Liver (tissue), 9 donors: ENCODE results near the gene CREB3L2. TPM values are rescaled to one million over a fixed set of nuclear protein-coding genes. Genes with fewer than 3 reads are reported as not detected.
A peak's percentile ranks its signal among the peaks of the same experiment; 100 is the strongest.

Experiments
- DNase-seq: peaks from one replicate; pipeline ENCODE4 v3.0.0-alpha.2; 2017; ENCODE audit warnings: low spot score
- H3K27ac ChIP-seq, 2 donors: one replicate each; pipeline ENCODE4 v1.7.0; 2013; ENCODE audit warnings: inconsistent platforms in 2 of 2, low read length in 2 of 2, control low read depth in 1 of 2, low read depth in 1 of 2, mild to moderate bottlenecking in 1 of 2
- H3K27me3 ChIP-seq, 4 donors: one replicate each; pipeline versions ENCODE4 v1.6.1 to v1.7.0; 2013; ENCODE audit warnings: low read length in 3 of 4, inconsistent platforms in 1 of 4, mild to moderate bottlenecking in 1 of 4, moderate library complexity in 1 of 4; ENCODE audit not compliant: control insufficient read depth in 4 of 4, insufficient read depth in 4 of 4
- H3K36me3 ChIP-seq, 4 donors: one replicate each; pipeline versions ENCODE4 v1.6.1 to v1.7.0; 2013; ENCODE audit warnings: low read length in 3 of 4, mild to moderate bottlenecking in 3 of 4, low read depth in 1 of 4, moderate library complexity in 1 of 4; ENCODE audit not compliant: control insufficient read depth in 4 of 4, insufficient read depth in 3 of 4
- H3K4me1 ChIP-seq, 4 donors: one replicate each; pipeline versions ENCODE4 v1.6.1 to v1.7.0; 2013; ENCODE audit warnings: low read length in 3 of 4, mild to moderate bottlenecking in 3 of 4, moderate library complexity in 1 of 4; ENCODE audit not compliant: control insufficient read depth in 4 of 4, insufficient read depth in 4 of 4
- H3K4me3 ChIP-seq, 3 donors: one replicate each; pipeline versions ENCODE4 v1.6.1 to v1.7.0; 2013; ENCODE audit warnings: low read length in 3 of 3, control low read depth in 1 of 3, low read depth in 1 of 3, mild to moderate bottlenecking in 1 of 3
- H3K9ac ChIP-seq, 2 donors: one replicate each; pipeline ENCODE4 v1.7.0; 2013; ENCODE audit warnings: low read length in 2 of 2, mild to moderate bottlenecking in 2 of 2, moderate library complexity in 2 of 2, control low read depth in 1 of 2, low read depth in 1 of 2
- H3K9me3 ChIP-seq, 4 donors: one replicate each; pipeline versions ENCODE4 v1.6.1 to v1.7.0; 2013; ENCODE audit warnings: low read length in 3 of 4; ENCODE audit not compliant: control insufficient read depth in 4 of 4
- EGR1 ChIP-seq, 2 donors: IDR thresholded peaks; 2 replicates each; pipeline ENCODE4 v1.6.1; 2016 to 2018; ENCODE audit warnings: antibody characterized with exemption in 2 of 2, low read depth in 2 of 2
- GABPA ChIP-seq, 2 donors: IDR thresholded peaks in 1 of 2; conservative IDR thresholded peaks in 1 of 2; 2 replicates each; pipeline ENCODE4 v1.6.1; 2016; ENCODE audit warnings: antibody characterized with exemption in 2 of 2, mild to moderate bottlenecking in 1 of 2, moderate library complexity in 1 of 2
- HNF4G ChIP-seq: IDR thresholded peaks from 2 replicates; pipeline ENCODE4 v1.6.1; 2016; ENCODE audit warnings: antibody characterized with exemption
- JUND ChIP-seq, 2 donors: IDR thresholded peaks; 2 replicates each; pipeline ENCODE4 v1.6.1; 2016; ENCODE audit warnings: antibody characterized with exemption in 2 of 2
- MAX ChIP-seq: IDR thresholded peaks from 2 replicates; pipeline ENCODE4 v1.6.1; 2016; ENCODE audit warnings: antibody characterized with exemption
- NR2F2 ChIP-seq: IDR thresholded peaks from 2 replicates; pipeline ENCODE4 v1.6.1; 2016; ENCODE audit warnings: antibody characterized with exemption
- RAD21 ChIP-seq, 2 donors: IDR thresholded peaks; 2 replicates each; pipeline ENCODE4 v1.6.1; 2016; ENCODE audit warnings: antibody characterized with exemption in 2 of 2, mild to moderate bottlenecking in 2 of 2
- RXRA ChIP-seq, 2 donors: IDR thresholded peaks; 2 replicates each; pipeline ENCODE4 v1.6.1; 2017 to 2018; ENCODE audit warnings: antibody characterized with exemption in 2 of 2, mild to moderate bottlenecking in 1 of 2
- SP1 ChIP-seq: IDR thresholded peaks from 2 replicates; pipeline ENCODE4 v1.6.1; 2018; ENCODE audit warnings: antibody characterized with exemption, mild to moderate bottlenecking
- TAF1 ChIP-seq: conservative IDR thresholded peaks from 2 replicates; pipeline ENCODE4 v1.6.1; 2016; ENCODE audit warnings: antibody characterized with exemption, mild to moderate bottlenecking
- YY1 ChIP-seq: IDR thresholded peaks from 2 replicates; pipeline ENCODE4 v1.6.1; 2016; ENCODE audit warnings: antibody characterized with exemption, mild to moderate bottlenecking
- WGBS: extraction: QIAGEN DNeasy Blood & Tissue Kit; methylation state at CpG from one replicate; pipeline ENCODE4 v1.1.7; 2013; 5-methylcytosine and 5-hydroxymethylcytosine counted together
- polyA plus RNA-seq, 2 donors: library from polyadenylated mRNA; stranded (reverse) in 1 of 2; unstranded in 1 of 2; fragments of 200-250 nt in 1 of 2; fragments of >200 nt in 1 of 2; fragmentation: Nextera tagmentation in 1 of 2; extraction: Ambion mirVana in 1 of 2; gene quantifications; one replicate each; pipeline versions ENCODE4 v1.2.1 to v1.2.3, GENCODE V29; 2013 to 2015
- total RNA-seq, 2 donors: library from RNA; depleted of rRNA; stranded (reverse); fragments of >200 nt; gene quantifications; one replicate each; pipeline ENCODE4 v1.2.3, GENCODE V29; 2014
- TF ChIP-seq, protein P1 (sequence below): fragments of 150-350 bp; IDR thresholded peaks from 2 replicates; pipeline ENCODE4 v1.5.1; 2017; ENCODE audit warnings: improper control_type of control experiment, low read depth, low read length; ENCODE audit not compliant: missing input control
- TF ChIP-seq, protein P2 (sequence below): IDR thresholded peaks from 2 replicates; pipeline ENCODE4 v1.6.1; 2016; ENCODE audit warnings: antibody characterized with exemption
- TF ChIP-seq, protein P3 (sequence below): IDR thresholded peaks from 2 replicates; pipeline ENCODE4 v1.6.1; 2016; ENCODE audit warnings: antibody characterized with exemption, mild to moderate bottlenecking
- TF ChIP-seq, protein P4 (sequence below): IDR thresholded peaks from 2 replicates; pipeline ENCODE4 v1.6.1; 2016; ENCODE audit warnings: antibody characterized with exemption
- donor health status: healthy.
- donor health status: healthy.
- donor health status: healthy.
- donor health status: healthy.
- donor health status: healthy.

Gene CREB3L2
- total and polyA plus RNA-seq, 4 donors: 6.7 to 16.6 (median 9.9) TPM

- no peak overlapping the region for H3K9ac ChIP-seq
- 59% methylated on average over 5 of the region's 5 CpGs for WGBS
- TF ChIP-seq SP1 (no peak), RAD21 (IDR thresholded peaks at IDR 0.05) (no peak), YY1 (no peak), MAX (no peak), HNF4G (no peak), TAF1 (no peak), GABPA (IDR thresholded peaks at IDR 0.05 in 1 of 2, conservative IDR thresholded peaks at IDR 0.05 in 1 of 2) (no peak)
- TF ChIP-seq, protein P1, sequence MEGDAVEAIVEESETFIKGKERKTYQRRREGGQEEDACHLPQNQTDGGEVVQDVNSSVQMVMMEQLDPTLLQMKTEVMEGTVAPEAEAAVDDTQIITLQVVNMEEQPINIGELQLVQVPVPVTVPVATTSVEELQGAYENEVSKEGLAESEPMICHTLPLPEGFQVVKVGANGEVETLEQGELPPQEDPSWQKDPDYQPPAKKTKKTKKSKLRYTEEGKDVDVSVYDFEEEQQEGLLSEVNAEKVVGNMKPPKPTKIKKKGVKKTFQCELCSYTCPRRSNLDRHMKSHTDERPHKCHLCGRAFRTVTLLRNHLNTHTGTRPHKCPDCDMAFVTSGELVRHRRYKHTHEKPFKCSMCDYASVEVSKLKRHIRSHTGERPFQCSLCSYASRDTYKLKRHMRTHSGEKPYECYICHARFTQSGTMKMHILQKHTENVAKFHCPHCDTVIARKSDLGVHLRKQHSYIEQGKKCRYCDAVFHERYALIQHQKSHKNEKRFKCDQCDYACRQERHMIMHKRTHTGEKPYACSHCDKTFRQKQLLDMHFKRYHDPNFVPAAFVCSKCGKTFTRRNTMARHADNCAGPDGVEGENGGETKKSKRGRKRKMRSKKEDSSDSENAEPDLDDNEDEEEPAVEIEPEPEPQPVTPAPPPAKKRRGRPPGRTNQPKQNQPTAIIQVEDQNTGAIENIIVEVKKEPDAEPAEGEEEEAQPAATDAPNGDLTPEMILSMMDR: no peak
- DNase-seq: no peak
- peaks cover 3 to 32% (median 16%) of the 10 kb centered on the region in 4 donors for H3K4me1 ChIP-seq
- no peaks in the 10 kb centered on the region for H3K36me3 ChIP-seq
- no peaks in the 10 kb centered on the region for H3K9me3 ChIP-seq
- H3K27me3 ChIP-seq: no peaks in the 10 kb centered on the region
- peak overlapping the region in 1 of 3 donors; percentile 3 for H3K4me3 ChIP-seq
- H3K27ac ChIP-seq: peak overlapping the region in 1 of 2 donors; percentile 40
These were observed 53.6 kb downstream of the CREB3L2 start for GRCh38 chr7:137948083-137948844.

- Histone ChIP-seq H3K36me3 (no peaks in the 10 kb centered on the region), H3K9ac (no peak overlapping the region), H3K27me3 (no peaks in the 10 kb centered on the region), H3K4me1 (peaks cover 3 to 36% (median 17%) of the 10 kb centered on the region in 4 donors), H3K4me3 (no peak overlapping the region), H3K27ac (no peak overlapping the region), H3K9me3 (no peaks in the 10 kb centered on the region)
- 82% methylated on average over 7 of the region's 7 CpGs for WGBS
- no peak for DNase-seq
- TF ChIP-seq EGR1 (IDR thresholded peaks at IDR 0.05; ENCODE audit: low read depth in 2 of 2) (no peak), YY1 (no peak), GABPA (IDR thresholded peaks at IDR 0.05 in 1 of 2, conservative IDR thresholded peaks at IDR 0.05 in 1 of 2) (no peak), TAF1 (no peak), JUND (IDR thresholded peaks at IDR 0.05) (no peak), RAD21 (IDR thresholded peaks at IDR 0.05) (no peak), SP1 (no peak), MAX (no peak), NR2F2 (no peak), RXRA (IDR thresholded peaks at IDR 0.05) (no peak)
- TF ChIP-seq, protein P2, sequence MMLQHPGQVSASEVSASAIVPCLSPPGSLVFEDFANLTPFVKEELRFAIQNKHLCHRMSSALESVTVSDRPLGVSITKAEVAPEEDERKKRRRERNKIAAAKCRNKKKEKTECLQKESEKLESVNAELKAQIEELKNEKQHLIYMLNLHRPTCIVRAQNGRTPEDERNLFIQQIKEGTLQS: no peak
- TF ChIP-seq, protein P1: no peak
- TF ChIP-seq, protein P3, sequence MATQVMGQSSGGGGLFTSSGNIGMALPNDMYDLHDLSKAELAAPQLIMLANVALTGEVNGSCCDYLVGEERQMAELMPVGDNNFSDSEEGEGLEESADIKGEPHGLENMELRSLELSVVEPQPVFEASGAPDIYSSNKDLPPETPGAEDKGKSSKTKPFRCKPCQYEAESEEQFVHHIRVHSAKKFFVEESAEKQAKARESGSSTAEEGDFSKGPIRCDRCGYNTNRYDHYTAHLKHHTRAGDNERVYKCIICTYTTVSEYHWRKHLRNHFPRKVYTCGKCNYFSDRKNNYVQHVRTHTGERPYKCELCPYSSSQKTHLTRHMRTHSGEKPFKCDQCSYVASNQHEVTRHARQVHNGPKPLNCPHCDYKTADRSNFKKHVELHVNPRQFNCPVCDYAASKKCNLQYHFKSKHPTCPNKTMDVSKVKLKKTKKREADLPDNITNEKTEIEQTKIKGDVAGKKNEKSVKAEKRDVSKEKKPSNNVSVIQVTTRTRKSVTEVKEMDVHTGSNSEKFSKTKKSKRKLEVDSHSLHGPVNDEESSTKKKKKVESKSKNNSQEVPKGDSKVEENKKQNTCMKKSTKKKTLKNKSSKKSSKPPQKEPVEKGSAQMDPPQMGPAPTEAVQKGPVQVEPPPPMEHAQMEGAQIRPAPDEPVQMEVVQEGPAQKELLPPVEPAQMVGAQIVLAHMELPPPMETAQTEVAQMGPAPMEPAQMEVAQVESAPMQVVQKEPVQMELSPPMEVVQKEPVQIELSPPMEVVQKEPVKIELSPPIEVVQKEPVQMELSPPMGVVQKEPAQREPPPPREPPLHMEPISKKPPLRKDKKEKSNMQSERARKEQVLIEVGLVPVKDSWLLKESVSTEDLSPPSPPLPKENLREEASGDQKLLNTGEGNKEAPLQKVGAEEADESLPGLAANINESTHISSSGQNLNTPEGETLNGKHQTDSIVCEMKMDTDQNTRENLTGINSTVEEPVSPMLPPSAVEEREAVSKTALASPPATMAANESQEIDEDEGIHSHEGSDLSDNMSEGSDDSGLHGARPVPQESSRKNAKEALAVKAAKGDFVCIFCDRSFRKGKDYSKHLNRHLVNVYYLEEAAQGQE: no peak
- TF ChIP-seq, protein P4, sequence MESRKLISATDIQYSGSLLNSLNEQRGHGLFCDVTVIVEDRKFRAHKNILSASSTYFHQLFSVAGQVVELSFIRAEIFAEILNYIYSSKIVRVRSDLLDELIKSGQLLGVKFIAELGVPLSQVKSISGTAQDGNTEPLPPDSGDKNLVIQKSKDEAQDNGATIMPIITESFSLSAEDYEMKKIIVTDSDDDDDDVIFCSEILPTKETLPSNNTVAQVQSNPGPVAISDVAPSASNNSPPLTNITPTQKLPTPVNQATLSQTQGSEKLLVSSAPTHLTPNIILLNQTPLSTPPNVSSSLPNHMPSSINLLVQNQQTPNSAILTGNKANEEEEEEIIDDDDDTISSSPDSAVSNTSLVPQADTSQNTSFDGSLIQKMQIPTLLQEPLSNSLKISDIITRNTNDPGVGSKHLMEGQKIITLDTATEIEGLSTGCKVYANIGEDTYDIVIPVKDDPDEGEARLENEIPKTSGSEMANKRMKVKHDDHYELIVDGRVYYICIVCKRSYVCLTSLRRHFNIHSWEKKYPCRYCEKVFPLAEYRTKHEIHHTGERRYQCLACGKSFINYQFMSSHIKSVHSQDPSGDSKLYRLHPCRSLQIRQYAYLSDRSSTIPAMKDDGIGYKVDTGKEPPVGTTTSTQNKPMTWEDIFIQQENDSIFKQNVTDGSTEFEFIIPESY: no peak
These were observed 54.8 kb downstream of the CREB3L2 start for GRCh38 chr7:137947046-137947445.
